ENCODE measurements around the gene ANXA4.

DNA sequence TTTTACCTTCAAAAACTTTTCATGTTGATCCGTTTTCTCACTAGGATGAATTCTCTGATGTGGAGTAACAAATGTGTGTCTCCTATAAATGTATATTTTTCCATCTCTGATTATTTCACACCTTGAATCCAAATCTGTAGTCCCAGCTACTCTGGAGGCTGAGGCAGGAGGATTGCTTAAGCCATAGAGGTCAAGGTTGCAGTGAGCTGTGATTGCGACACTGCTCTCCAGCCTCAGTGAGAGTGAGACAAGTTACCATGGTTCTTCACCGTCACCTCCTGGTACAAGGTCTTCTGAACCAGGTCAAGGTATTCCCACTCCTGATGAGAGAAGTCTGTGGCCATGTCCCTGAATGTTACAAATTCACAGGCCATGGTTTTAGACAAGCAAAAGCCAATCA lies 102.6 kb downstream of the ANXA4 start:
- TF ChIP-seq EZH2 (IDR thresholded peaks at IDR 0.05; ENCODE audit: borderline replicate concordance) (no peak), EZH2phosphoT487 (IDR thresholded peaks at IDR 0.05; ENCODE audit: low read depth, severe bottlenecking, unreplicated experiment) (no peak)
- TF ChIP-seq, protein P1, sequence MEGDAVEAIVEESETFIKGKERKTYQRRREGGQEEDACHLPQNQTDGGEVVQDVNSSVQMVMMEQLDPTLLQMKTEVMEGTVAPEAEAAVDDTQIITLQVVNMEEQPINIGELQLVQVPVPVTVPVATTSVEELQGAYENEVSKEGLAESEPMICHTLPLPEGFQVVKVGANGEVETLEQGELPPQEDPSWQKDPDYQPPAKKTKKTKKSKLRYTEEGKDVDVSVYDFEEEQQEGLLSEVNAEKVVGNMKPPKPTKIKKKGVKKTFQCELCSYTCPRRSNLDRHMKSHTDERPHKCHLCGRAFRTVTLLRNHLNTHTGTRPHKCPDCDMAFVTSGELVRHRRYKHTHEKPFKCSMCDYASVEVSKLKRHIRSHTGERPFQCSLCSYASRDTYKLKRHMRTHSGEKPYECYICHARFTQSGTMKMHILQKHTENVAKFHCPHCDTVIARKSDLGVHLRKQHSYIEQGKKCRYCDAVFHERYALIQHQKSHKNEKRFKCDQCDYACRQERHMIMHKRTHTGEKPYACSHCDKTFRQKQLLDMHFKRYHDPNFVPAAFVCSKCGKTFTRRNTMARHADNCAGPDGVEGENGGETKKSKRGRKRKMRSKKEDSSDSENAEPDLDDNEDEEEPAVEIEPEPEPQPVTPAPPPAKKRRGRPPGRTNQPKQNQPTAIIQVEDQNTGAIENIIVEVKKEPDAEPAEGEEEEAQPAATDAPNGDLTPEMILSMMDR (IDR thresholded peaks at IDR 0.05; ENCODE audit: poor library complexity): no peak
